Measurements from ENCODE around the gene RBM38. TPM values are rescaled to one million over a fixed set of nuclear protein-coding genes. Genes with fewer than 3 reads are reported as not detected.

The RBM38 gene
- total and polyA plus RNA-seq, 2 donors from 2014 or later: 16.8 to 18.0 TPM

DNA sequence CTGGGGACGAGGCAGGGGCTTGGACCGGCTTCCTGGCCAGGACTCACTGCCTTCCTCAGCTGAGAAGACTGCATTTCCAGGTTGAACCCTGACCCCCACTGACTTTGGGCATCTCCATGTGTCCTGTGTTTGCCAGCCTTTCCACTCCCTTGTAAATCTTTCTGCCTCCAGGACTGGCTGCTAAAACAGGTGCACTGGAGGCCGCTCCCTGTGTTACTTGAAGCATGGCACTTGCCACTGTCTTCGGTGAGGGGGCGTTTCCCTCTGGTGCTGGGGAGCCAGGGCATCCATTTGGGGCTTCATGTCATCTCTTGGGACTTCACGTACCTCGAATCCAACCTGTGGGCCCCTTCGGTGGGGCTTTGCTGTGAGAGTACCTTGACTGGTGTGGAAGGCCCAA, 6.7 kb upstream of the RBM38 start:
- H3K9me3 ChIP-seq (ENCODE audit: control insufficient read depth in 2 of 3, insufficient read depth in 1 of 3, low read length in 3 of 3): no peaks in the 10 kb centered on the region
- H3K9ac ChIP-seq (ENCODE audit: low read length in 3 of 3): no peak overlapping the region
- TF ChIP-seq, protein P1, sequence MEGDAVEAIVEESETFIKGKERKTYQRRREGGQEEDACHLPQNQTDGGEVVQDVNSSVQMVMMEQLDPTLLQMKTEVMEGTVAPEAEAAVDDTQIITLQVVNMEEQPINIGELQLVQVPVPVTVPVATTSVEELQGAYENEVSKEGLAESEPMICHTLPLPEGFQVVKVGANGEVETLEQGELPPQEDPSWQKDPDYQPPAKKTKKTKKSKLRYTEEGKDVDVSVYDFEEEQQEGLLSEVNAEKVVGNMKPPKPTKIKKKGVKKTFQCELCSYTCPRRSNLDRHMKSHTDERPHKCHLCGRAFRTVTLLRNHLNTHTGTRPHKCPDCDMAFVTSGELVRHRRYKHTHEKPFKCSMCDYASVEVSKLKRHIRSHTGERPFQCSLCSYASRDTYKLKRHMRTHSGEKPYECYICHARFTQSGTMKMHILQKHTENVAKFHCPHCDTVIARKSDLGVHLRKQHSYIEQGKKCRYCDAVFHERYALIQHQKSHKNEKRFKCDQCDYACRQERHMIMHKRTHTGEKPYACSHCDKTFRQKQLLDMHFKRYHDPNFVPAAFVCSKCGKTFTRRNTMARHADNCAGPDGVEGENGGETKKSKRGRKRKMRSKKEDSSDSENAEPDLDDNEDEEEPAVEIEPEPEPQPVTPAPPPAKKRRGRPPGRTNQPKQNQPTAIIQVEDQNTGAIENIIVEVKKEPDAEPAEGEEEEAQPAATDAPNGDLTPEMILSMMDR (IDR thresholded peaks at IDR 0.05; ENCODE audit: borderline replicate concordance, extremely low read depth, insufficient read depth): no peak
- FAIRE-seq: no peak
- peaks cover 0 to 2% (median 0%) of the 10 kb centered on the region in 3 donors for H3K36me3 ChIP-seq (ENCODE audit: control insufficient read depth in 2 of 3, insufficient read depth in 3 of 3, low read length in 3 of 3)
- peak in 2 of 5 donors; percentile 35 to 38 for DNase-seq
- H3K27ac ChIP-seq (ENCODE audit: low read depth in 2 of 2, low read length in 2 of 2): no peak overlapping the region
- H3K4me1 ChIP-seq (ENCODE audit: control insufficient read depth in 2 of 3, insufficient read depth in 2 of 3, low read depth in 1 of 3, low read length in 3 of 3): peaks cover 0 to 1% (median 0%) of the 10 kb centered on the region in 3 donors
- H3K27me3 ChIP-seq (ENCODE audit: control insufficient read depth, insufficient read depth, low read length): no peaks in the 10 kb centered on the region
- H3K4me3 ChIP-seq (ENCODE audit: low read length in 3 of 3): no peak overlapping the region
- intact Hi-C loops (cut with DNase I): loop anchor here (5.0 kb wide), 1 partner anchor 118 kb away; no protein-coding TSS in a partner anchor

DNA sequence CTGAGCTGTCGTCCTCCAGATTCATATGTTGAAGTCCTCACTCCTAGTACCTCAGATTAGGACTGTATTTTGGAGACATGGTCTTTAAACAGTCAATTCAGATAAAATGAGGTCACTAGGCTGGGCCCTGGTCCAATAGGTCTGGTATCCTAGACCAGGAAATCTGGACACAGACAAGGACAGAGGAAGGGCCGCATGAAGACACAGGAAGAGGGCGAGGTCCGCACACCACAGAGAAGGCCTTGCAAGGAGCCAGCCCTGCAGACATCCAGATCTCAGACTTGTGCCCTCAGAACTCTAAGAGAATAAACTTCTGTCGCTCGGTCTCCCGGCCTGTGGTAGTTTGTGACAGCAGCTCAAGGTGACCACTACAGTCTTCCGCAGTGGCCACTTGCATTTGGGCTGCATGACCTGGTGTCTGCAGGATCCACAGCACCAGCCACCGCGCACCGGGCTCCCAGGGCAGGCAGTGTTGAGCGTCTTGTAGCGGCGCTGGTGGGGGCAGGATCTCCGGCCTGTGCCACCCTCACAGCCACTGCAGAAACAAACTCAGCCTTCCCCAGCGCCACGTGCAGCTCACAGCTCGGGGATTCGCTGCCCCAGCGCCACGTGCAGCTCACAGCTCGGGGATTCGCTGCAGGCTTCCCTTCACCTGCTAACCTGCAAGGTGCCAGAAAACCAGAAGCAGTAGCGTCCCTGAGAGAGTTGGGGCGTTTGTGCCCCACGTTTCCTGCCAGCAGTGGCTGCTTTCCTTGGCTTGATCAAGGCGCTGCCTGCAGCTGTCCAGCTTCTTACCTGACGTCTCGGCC, 6.0 kb upstream of the RBM38 start:
- H3K36me3 ChIP-seq (ENCODE audit: control insufficient read depth in 2 of 3, insufficient read depth in 3 of 3, low read length in 3 of 3): peaks cover 0 to 2% (median 0%) of the 10 kb centered on the region in 3 donors
- peaks cover 0 to 3% (median 0%) of the 10 kb centered on the region in 3 donors for H3K4me1 ChIP-seq (ENCODE audit: control insufficient read depth in 2 of 3, insufficient read depth in 2 of 3, low read depth in 1 of 3, low read length in 3 of 3)
- no peaks in the 10 kb centered on the region for H3K9me3 ChIP-seq (ENCODE audit: control insufficient read depth in 2 of 3, insufficient read depth in 1 of 3, low read length in 3 of 3)
- intact Hi-C loops (cut with DNase I): loop anchor here (5.0 kb wide), 1 partner anchor 117 kb away; no protein-coding TSS in a partner anchor
- no peak overlapping the region for H3K9ac ChIP-seq (ENCODE audit: low read length in 3 of 3)
- no peaks in the 10 kb centered on the region for H3K27me3 ChIP-seq (ENCODE audit: control insufficient read depth, insufficient read depth, low read length)
- no peak overlapping the region for H3K4me3 ChIP-seq (ENCODE audit: low read length in 3 of 3)
- TF ChIP-seq, protein P1 (IDR thresholded peaks at IDR 0.05; ENCODE audit: borderline replicate concordance, extremely low read depth, insufficient read depth): no peak
- DNase-seq (peak in 2 of 5 donors; percentile 23 to 58), FAIRE-seq (no peak)
- H3K27ac ChIP-seq (ENCODE audit: low read depth in 2 of 2, low read length in 2 of 2): no peak overlapping the region

DNA sequence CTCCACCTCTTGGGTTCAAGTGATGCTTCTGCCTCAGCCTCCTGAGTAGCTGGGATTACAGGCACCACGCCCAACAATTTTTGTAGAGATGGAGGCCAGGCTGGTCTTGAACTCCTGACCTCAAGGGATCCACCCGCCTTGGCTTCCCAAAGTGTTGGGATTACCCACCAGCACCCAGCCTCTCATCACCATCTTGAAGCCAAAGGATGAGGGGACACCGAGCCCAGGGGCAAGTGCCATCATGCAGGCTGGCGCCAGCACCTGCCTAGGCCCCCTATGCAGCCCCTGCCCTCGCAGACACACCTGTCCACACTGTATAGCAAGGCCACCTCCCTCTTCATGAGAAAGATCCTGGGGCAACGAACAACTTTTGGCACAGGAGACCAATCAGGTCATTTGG, 5.3 kb upstream of the RBM38 start:
- no peak overlapping the region for H3K9ac ChIP-seq (ENCODE audit: low read length in 3 of 3)
- H3K27ac ChIP-seq (ENCODE audit: low read depth in 2 of 2, low read length in 2 of 2): no peak overlapping the region
- H3K9me3 ChIP-seq (ENCODE audit: control insufficient read depth in 2 of 3, insufficient read depth in 1 of 3, low read length in 3 of 3): no peaks in the 10 kb centered on the region
- H3K36me3 ChIP-seq (ENCODE audit: control insufficient read depth in 2 of 3, insufficient read depth in 3 of 3, low read length in 3 of 3): no peaks in the 10 kb centered on the region
- no peaks in the 10 kb centered on the region for H3K27me3 ChIP-seq (ENCODE audit: control insufficient read depth, insufficient read depth, low read length)
- FAIRE-seq (no peak), DNase-seq (peak in 2 of 5 donors; percentile 28 to 42)
- TF ChIP-seq, protein P1 (IDR thresholded peaks at IDR 0.05; ENCODE audit: borderline replicate concordance, extremely low read depth, insufficient read depth): no peak
- no peak overlapping the region for H3K4me3 ChIP-seq (ENCODE audit: low read length in 3 of 3)
- H3K4me1 ChIP-seq (ENCODE audit: control insufficient read depth in 2 of 3, insufficient read depth in 2 of 3, low read depth in 1 of 3, low read length in 3 of 3): peaks cover 0 to 3% (median 0%) of the 10 kb centered on the region in 3 donors
- intact Hi-C loops (cut with DNase I): no loop called here

All from kidney (tissue), 14 donors.